Measurements from ENCODE around the gene ZNF70. TPM values are rescaled to one million over a fixed set of nuclear protein-coding genes. Genes with fewer than 3 reads are reported as not detected.

Gene ZNF70
- total RNA-seq, 4 donors from 2014 or later, result 4.1 to 7.4 (median 6.0) TPM

GRCh38 chr22:23774922-23775436 lies 24.1 kb upstream of the ZNF70 start:
- no peaks in the 10 kb centered on the region for H3K27me3 ChIP-seq
- no peak overlapping the region for H3K4me3 ChIP-seq
- peak overlapping the region in 2 of 4 donors; percentile 5 to 41 for H3K27ac ChIP-seq
- no peaks in the 10 kb centered on the region for H3K36me3 ChIP-seq
- H3K4me1 ChIP-seq, result peaks cover 0 to 53% (median 19%) of the 10 kb centered on the region in 4 donors
- H3K9me3 ChIP-seq, result no peaks in the 10 kb centered on the region
- TF ChIP-seq EP300 (IDR thresholded peaks at IDR 0.05) (no peak), CTCF (IDR thresholded peaks at IDR 0.05) (no peak), POLR2A (IDR thresholded peaks at IDR 0.05) (no peak)
- WGBS, 2 donors, result 61 to 78% methylated on average over 2 of the region's 2 CpGs
- DNase-seq (ENCODE audit: low spot score in 2 of 2), result no peak

- TF ChIP-seq EP300 (IDR thresholded peaks at IDR 0.05) (no peak), CTCF (IDR thresholded peaks at IDR 0.05) (no peak), POLR2A (IDR thresholded peaks at IDR 0.05) (no peak)
- no peaks in the 10 kb centered on the region for H3K9me3 ChIP-seq
- H3K4me3 ChIP-seq, result no peak overlapping the region
- no peak for DNase-seq (ENCODE audit: low spot score in 2 of 2)
- WGBS, 2 donors, result 58 to 59% methylated on average over 12 of the region's 12 CpGs
- H3K27me3 ChIP-seq, result no peaks in the 10 kb centered on the region
- H3K27ac ChIP-seq, result peak overlapping the region in 1 of 4 donors; percentile 64
- H3K36me3 ChIP-seq, result no peaks in the 10 kb centered on the region
- peaks cover 0 to 55% (median 19%) of the 10 kb centered on the region in 4 donors for H3K4me1 ChIP-seq
Observed at GRCh38 chr22:23774114-23774921, 23.4 kb upstream of the ZNF70 start.

- H3K9me3 ChIP-seq, result no peaks in the 10 kb centered on the region
- peak overlapping the region in 3 of 4 donors; percentile 15 to 75 (median 64) for H3K27ac ChIP-seq
- TF ChIP-seq EP300 (IDR thresholded peaks at IDR 0.05) (no peak), CTCF (IDR thresholded peaks at IDR 0.05) (no peak), POLR2A (IDR thresholded peaks at IDR 0.05) (no peak)
- peak overlapping the region in 3 of 4 donors; percentile 18 to 61 (median 48) for H3K4me3 ChIP-seq
- 61 to 68% methylated on average over 7 of the region's 7 CpGs for WGBS, 2 donors
- no peaks in the 10 kb centered on the region for H3K27me3 ChIP-seq
- no peak for DNase-seq (ENCODE audit: low spot score in 2 of 2)
- no peaks in the 10 kb centered on the region for H3K36me3 ChIP-seq
- peaks cover 0 to 63% (median 21%) of the 10 kb centered on the region in 4 donors for H3K4me1 ChIP-seq
Observed at GRCh38 chr22:23773483-23774113, 22.7 kb upstream of the ZNF70 start.

- Histone ChIP-seq H3K27ac (peak within 1 kb of the TSS in 3 of 4 donors; percentile 47 to 75 (median 71)), H3K4me1 (peaks cover 0 to 70% (median 22%) of the 10 kb centered on the region in 4 donors), H3K4me3 (peak within 1 kb of the TSS; percentile 35 to 61 (median 44)), H3K27me3 (no peaks in the 10 kb centered on the region), H3K36me3 (no peaks in the 10 kb centered on the region), H3K9me3 (no peaks in the 10 kb centered on the region)
- peak in 1 of 2 donors; percentile 49 for DNase-seq (ENCODE audit: low spot score in 2 of 2)
- TF ChIP-seq POLR2A (IDR thresholded peaks at IDR 0.05) (no peak), CTCF (IDR thresholded peaks at IDR 0.05) (peak in 2 of 5 experiments; percentile 9 to 16), EP300 (IDR thresholded peaks at IDR 0.05) (no peak)
- 6 to 13% methylated on average over 28 to 65 of the region's 79 CpGs for WGBS, 2 donors
Observed at GRCh38 chr22:23772649-23773473, 21.9 kb upstream of the ZNF70 start, which contains the start of gene MMP11. TSS of gene MMP11 (plus strand) at chr22:23772849. CDS start at chr22:23772871, 22 bp downstream.

Data from tibial nerve (tissue), 4 donors.